MM.1S (cell line): Measurements from ENCODE around the gene SERPINA4.

Source experiments
- DNase-seq: peaks from one replicate; pipeline ENCODE4 v3.0.0-alpha.2; 2015
- H2AFZ ChIP-seq: fragments of 300-600 bp; sonication (generic); 2 replicates; pipeline ENCODE4 v1.6.0; 2016; ENCODE audit warnings: antibody characterized with exemption, low read length
- H3F3A ChIP-seq: fragments of 300-600 bp; sonication (generic); 2 replicates; pipeline ENCODE4 v1.6.1; 2016; ENCODE audit warnings: mild to moderate bottlenecking, antibody characterized with exemption, low read length, moderate library complexity, mixed read lengths; ENCODE audit not compliant: insufficient read depth
- H3K27ac ChIP-seq: fragments of 300-600 bp; sonication (generic); 2 replicates; pipeline ENCODE4 v1.5.1; 2016; ENCODE audit warnings: mild to moderate bottlenecking, low read length
- H3K27me3 ChIP-seq: fragments of 300-600 bp; sonication (generic); replicated peaks from 2 replicates; pipeline ENCODE4 v1.6.0; 2016; ENCODE audit warnings: low read length; ENCODE audit not compliant: insufficient read depth
- H3K36me3 ChIP-seq: fragments of 300-600 bp; sonication (generic); replicated peaks from 2 replicates; pipeline ENCODE4 v1.6.1; 2016; ENCODE audit warnings: mild to moderate bottlenecking, low read length, mixed read lengths; ENCODE audit not compliant: insufficient read depth
- H3K4me1 ChIP-seq: fragments of 300-600 bp; sonication (generic); 2 replicates; pipeline ENCODE4 v1.6.1; 2016; ENCODE audit warnings: low read length, mixed read lengths
- H3K4me2 ChIP-seq: fragments of 300-600 bp; sonication (generic); 2 replicates; pipeline ENCODE4 v1.6.0; 2016; ENCODE audit warnings: low read depth, low read length
- H3K4me3 ChIP-seq: fragments of 300-600 bp; sonication (generic); 2 replicates; pipeline ENCODE4 v1.5.1; 2016; ENCODE audit warnings: low read length, mixed read lengths
- H3K79me2 ChIP-seq: fragments of 300-600 bp; sonication (generic); 2 replicates; pipeline ENCODE4 v1.6.1; 2016; ENCODE audit warnings: mixed run types, low read length, mixed read lengths
- H3K9ac ChIP-seq: fragments of 300-600 bp; sonication (generic); 2 replicates; pipeline ENCODE4 v1.6.1; 2016; ENCODE audit warnings: low read length, mixed read lengths
- H3K9me2 ChIP-seq: fragments of 300-600 bp; sonication (generic); replicated peaks from 2 replicates; pipeline ENCODE4 v1.6.1; 2016; ENCODE audit warnings: mild to moderate bottlenecking, low read length, mixed read lengths; ENCODE audit not compliant: insufficient read depth
- H3K9me3 ChIP-seq: fragments of 300-600 bp; sonication (generic); replicated peaks from 2 replicates; pipeline ENCODE4 v1.6.1; 2016; ENCODE audit warnings: mild to moderate bottlenecking, low read length, mixed read lengths; ENCODE audit not compliant: insufficient read depth
- H4K20me1 ChIP-seq: fragments of 300-600 bp; sonication (generic); 2 replicates; pipeline ENCODE4 v1.6.1; 2016; ENCODE audit warnings: mild to moderate bottlenecking, low read length, moderate library complexity, mixed read lengths; ENCODE audit not compliant: insufficient read depth
- EZH2 ChIP-seq: fragments of 300-600 bp; sonication (generic); optimal IDR thresholded peaks from 2 replicates; pipeline ENCODE3; 2017; ENCODE audit warnings: low read depth, mild to moderate bottlenecking, antibody characterized with exemption, low read length, mixed read lengths
- EZH2phosphoT487 ChIP-seq: fragments of 300-600 bp; sonication (generic); IDR thresholded peaks from 2 replicates; pipeline ENCODE4 v1.6.1; 2018; ENCODE audit warnings: antibody characterized with exemption, low read length
- TF ChIP-seq, protein P1 (sequence below): fragments of 300-600 bp; sonication (generic); IDR thresholded peaks from 2 replicates; pipeline ENCODE4 v1.5.1; 2016; ENCODE audit warnings: antibody characterized with exemption, low read length, mixed read lengths

The SERPINA4 gene

DNA sequence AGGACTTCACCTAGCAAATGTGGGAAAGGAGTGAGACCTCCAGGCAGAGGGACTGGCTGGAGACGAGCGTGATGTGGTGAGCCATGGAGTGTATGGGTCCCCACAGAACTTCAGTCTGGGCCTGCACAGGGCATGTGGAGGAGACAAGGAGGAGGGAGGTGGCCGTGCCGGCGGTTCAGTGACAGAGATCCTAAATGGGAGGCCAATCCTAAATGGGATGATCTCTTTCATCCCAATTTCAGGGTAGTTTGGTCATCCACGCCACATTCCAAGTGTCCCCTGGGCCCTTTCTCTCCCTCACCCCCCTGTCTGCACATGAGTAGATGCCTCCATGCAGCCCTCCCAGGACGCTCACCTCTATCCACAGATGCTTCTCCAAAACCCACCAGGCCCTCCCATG is 33.2 kb downstream of the SERPINA4 start:
- H3K27me3 ChIP-seq, result no peaks in the 10 kb centered on the region
- no peak overlapping the region for H3K4me2 ChIP-seq

DNA sequence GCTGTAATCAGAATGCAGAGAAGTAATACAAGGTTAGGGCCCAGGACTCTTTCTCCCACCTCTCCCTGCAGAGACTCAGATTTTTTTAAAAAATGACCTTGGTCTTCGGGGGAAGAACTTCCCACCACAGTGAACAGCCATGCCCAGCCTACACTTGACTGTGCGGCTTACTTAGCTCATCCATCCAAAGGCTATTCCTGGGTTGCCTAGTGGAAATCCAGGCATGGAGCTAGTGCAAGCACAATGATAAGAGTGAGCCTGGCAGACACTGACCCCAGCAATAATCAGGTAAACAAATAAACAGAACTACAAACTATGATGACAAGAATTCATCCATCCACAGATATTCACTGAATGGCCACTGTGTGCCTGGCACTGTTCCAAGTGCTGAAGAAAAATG is 34.7 kb downstream of the SERPINA4 start:
- Histone ChIP-seq H3K27ac (no peak overlapping the region), H3K4me3 (no peak overlapping the region), H4K20me1 (no peaks in the 10 kb centered on the region), H3K36me3 (no peaks in the 10 kb centered on the region), H3F3A (no peaks in the 10 kb centered on the region), H3K9ac (no peak overlapping the region), H3K9me3 (no peaks in the 10 kb centered on the region), H3K9me2 (no peaks in the 10 kb centered on the region), H3K79me2 (no peaks in the 10 kb centered on the region), H2AFZ (no peak overlapping the region), H3K4me2 (no peak overlapping the region), H3K27me3 (no peaks in the 10 kb centered on the region), H3K4me1 (no peaks in the 10 kb centered on the region)
- TF ChIP-seq EZH2phosphoT487 (no peak), EZH2 (no peak)
- TF ChIP-seq, protein P1, sequence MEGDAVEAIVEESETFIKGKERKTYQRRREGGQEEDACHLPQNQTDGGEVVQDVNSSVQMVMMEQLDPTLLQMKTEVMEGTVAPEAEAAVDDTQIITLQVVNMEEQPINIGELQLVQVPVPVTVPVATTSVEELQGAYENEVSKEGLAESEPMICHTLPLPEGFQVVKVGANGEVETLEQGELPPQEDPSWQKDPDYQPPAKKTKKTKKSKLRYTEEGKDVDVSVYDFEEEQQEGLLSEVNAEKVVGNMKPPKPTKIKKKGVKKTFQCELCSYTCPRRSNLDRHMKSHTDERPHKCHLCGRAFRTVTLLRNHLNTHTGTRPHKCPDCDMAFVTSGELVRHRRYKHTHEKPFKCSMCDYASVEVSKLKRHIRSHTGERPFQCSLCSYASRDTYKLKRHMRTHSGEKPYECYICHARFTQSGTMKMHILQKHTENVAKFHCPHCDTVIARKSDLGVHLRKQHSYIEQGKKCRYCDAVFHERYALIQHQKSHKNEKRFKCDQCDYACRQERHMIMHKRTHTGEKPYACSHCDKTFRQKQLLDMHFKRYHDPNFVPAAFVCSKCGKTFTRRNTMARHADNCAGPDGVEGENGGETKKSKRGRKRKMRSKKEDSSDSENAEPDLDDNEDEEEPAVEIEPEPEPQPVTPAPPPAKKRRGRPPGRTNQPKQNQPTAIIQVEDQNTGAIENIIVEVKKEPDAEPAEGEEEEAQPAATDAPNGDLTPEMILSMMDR, result no peak
- no peak for DNase-seq

More for the DNA sequence above, 33.2 kb downstream of the SERPINA4 start:
- no peaks in the 10 kb centered on the region for H3K9me3 ChIP-seq
- H3K79me2 ChIP-seq, result no peaks in the 10 kb centered on the region
- H3K4me1 ChIP-seq, result no peaks in the 10 kb centered on the region
- no peaks in the 10 kb centered on the region for H3F3A ChIP-seq
- H3K4me3 ChIP-seq, result no peak overlapping the region
- no peaks in the 10 kb centered on the region for H4K20me1 ChIP-seq
- H3K36me3 ChIP-seq, result no peaks in the 10 kb centered on the region
- no peak overlapping the region for H3K9ac ChIP-seq
- no peak overlapping the region for H3K27ac ChIP-seq
- no peak for DNase-seq
- TF ChIP-seq, protein P1, result no peak
- TF ChIP-seq EZH2phosphoT487, result no peak
- TF ChIP-seq EZH2, result no peak
- H3K9me2 ChIP-seq, result no peaks in the 10 kb centered on the region
- no peak overlapping the region for H2AFZ ChIP-seq

- Histone ChIP-seq H3K79me2 (no peaks in the 10 kb centered on the region), H4K20me1 (no peaks in the 10 kb centered on the region), H3K4me3 (no peak overlapping the region), H3F3A (no peaks in the 10 kb centered on the region), H3K4me2 (no peak overlapping the region), H3K27me3 (no peaks in the 10 kb centered on the region), H3K9me2 (no peaks in the 10 kb centered on the region), H3K9me3 (no peaks in the 10 kb centered on the region), H2AFZ (no peak overlapping the region), H3K36me3 (no peaks in the 10 kb centered on the region), H3K9ac (no peak overlapping the region), H3K4me1 (no peaks in the 10 kb centered on the region), H3K27ac (no peak overlapping the region)
- TF ChIP-seq EZH2phosphoT487 (no peak), EZH2 (no peak)
- TF ChIP-seq, protein P1, result no peak
- no peak for DNase-seq
Observed at GRCh38 chr14:94596361-94596760, 35.1 kb downstream of the SERPINA4 start.
